M059J (cell line): Measurements from ENCODE around the gene AKR7A3. TPM values are rescaled to one million over a fixed set of nuclear protein-coding genes. Genes with fewer than 3 reads are reported as not detected.
"Not testable (repeated sequence)": the region's sequence is repeated elsewhere in the genome, so short reads cannot be mapped to it uniquely, and the experiment has no call there.

Source experiments
- DNase-seq: peaks from one replicate; pipeline ENCODE4 v3.0.0-alpha.2; 2012; ENCODE audit warnings: low read depth
- total RNA-seq: library from RNA; depleted of rRNA; stranded (reverse); fragments of >200 nt; shearing (Covaris generic); gene quantifications from 2 replicates; pipeline ENCODE4 v1.2.3, GENCODE V29; 2014

Gene AKR7A3
- total RNA-seq, 1 experiment from 2014 or later, result 0.37 TPM

DNA sequence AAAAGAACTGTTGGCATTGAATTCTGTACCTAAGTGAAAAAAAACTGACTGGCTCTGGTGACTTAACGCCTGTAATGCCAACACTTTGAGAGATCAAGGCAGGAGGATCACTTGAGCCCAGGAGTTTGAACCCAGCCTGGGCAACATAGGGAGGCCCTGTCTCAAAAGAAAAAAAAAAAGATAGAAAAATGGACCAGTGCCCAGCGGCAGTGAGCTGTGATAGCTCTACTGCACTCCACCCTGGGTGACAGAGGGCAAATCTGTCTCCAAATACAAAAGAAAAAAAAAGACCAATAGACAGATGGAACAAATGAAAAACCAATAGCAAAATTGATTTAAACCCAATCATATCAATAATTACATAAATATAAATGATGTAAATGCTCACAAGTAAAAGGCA, 674 bp upstream of the AKR7A3 start:
- no peak for DNase-seq

DNA sequence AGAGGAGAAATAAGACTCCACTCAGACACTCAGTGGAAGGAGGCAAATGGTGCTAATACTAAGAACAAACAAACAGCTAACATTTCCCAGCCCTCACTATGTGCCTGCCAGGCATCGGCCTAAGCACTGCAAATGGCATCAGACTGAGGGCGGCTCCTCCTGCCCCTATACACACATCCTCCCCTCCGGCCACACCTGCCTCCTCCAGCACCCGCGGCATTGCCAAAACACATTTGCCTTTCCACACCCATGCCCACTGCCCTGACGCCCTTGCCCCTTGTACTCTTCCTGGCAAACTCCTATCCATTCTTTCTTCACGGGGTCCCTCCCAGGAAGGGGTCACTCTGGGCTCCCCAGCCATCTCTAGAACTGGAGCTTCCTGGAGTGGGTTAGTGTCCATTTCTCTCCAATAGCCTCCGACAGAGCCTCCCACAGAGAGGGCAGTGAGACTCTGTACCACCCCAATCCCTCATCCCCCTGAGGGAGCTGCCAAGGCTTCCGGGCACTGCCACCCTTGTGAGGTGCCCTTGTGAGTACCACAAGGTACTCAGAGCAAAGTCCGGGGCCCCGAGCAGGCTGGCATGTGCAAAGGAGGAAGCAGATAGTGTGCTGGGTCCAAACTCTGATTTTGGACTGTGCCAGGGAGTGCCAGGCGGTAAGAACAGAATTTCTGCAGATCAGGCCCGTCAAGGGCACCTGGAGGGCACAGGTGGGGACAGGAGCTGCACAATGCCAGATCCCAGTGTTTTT, 959 bp downstream of the AKR7A3 start:
- DNase-seq, result no peak

DNA sequence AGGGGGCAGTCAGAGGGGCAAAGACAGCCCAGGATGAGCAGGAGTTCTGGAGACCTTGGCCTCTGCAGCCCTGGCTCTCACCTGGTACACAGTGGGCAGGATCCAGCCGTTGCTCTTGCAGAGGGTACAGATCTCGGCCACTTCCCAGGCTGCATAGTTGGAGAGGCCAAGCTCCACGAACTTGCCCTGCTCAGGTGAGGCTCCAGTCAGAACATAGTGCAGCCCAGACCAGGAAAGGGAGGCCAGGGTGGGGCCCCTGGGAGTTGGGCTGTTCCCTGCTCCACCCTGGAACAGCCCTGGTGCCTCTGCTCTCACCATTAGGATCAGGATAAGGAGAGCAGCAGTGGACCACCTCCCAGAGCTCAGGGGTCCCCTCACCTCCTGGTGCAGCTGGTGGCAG, 2.8 kb downstream of the AKR7A3 start:
- not testable (repeated sequence) for DNase-seq

DNA sequence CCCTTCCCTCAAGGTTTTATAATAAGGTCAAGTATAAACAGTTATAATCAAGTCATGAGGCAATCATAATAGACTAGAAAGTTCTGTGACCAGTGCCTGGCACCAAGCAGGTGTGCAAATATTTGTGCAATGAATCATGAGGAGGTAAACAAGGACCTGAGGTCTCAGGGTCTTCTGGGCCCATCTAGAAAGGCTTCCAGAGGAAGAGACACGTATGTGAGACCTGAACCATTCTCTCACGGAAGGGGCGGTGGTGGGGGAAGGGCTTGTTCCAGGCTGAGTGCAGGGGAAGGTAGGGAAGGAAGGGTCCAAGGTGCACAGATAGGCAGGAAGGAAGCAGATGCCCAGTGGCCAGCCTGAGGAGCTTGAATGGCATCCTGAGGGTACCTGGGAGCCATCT, 3.2 kb downstream of the AKR7A3 start:
- not testable (repeated sequence) for DNase-seq

DNA sequence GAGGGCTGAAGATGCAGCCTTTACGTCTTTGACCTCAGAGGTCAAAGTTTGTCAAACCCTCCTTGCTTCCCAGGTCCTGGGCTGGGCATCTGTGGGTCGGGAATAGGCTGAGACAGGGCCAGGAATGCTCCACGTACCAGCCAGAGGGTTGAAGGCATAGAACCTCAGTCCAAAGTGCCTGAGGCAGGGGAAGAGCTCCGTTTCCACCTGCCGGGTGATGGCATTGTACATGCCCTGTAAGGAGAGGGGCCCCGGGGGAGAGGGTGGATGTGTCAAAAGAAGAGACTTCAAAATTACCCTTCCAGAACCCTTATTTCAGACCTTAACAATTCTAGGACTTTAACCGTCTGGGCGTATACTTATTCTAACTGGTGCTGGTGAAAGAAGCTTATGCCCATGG, 3.7 kb downstream of the AKR7A3 start:
- no peak for DNase-seq

DNA sequence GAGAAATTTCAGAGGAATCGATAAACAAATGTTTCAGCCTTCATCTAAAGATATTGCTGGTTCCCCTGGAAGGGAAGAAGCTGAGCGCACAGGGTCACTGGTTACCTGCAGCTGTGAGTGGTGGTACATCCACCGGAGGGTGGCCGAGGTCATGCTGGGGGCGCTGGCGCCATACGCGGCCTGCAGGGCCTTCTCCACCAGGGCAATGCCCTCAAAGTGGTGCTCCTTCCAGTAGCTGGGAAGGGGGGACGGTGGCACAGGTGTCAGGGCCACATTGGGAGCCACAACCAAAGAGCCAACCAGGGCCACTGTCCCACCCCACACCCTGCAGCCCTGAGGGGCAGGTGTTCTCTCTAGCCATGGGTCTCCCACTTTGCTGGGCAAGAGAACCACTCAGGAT, 4.7 kb downstream of the AKR7A3 start:
- DNase-seq, result no peak

DNA sequence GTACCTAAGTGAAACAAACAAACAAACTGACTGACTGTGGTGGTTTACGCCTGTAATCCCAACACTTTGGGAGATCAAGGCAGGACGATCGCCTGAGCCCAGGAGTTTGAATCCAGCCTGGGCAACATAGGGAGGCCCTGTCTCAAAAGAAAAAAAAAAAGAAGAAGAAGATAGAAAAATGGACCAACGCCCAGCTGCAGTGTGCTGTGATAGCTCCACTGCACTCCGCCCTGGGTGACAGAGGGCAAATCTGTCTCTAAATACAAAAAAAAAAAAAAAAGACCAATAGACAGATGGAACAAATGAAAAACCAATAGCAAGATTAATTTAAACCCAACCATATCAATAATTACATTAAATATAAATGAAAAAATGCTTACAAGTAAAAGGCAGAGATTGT, 13.9 kb downstream of the AKR7A3 start:
- DNase-seq, result no peak

DNA sequence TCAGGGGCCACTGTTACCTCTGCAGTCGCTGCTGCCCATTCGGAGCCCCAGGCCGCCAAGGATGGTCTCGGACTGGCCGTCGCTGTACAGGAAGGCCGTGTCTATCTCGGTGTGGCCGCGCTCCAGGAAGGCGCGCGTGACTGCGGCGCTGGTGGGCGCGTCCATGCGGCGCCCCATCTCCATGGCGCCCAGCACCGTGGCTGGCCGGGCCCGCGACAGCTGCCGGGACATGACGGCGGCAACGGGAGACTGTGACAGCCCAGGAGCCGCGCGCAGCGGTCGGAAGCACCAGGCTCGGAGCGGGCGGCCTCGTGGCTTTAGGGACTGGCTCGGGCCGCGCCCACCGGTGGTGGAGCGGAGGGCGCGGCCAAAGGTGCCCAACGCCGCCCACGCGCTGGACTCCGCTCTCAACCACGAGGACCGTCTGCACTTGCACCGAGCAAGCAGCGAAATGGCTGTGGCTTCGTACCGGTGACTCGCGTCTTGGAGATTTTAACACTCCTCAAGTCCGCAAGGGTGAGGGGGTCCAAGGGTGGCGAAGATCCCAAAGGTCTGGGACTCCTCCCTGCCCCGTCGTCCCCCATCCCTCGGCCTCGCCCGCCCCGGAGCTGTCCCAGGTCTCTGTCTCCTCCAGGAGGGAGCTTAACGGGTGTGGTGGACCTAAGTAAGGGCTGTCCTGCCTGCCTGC, 14.6 kb downstream of the AKR7A3 start:
- not testable (repeated sequence) for DNase-seq

DNA sequence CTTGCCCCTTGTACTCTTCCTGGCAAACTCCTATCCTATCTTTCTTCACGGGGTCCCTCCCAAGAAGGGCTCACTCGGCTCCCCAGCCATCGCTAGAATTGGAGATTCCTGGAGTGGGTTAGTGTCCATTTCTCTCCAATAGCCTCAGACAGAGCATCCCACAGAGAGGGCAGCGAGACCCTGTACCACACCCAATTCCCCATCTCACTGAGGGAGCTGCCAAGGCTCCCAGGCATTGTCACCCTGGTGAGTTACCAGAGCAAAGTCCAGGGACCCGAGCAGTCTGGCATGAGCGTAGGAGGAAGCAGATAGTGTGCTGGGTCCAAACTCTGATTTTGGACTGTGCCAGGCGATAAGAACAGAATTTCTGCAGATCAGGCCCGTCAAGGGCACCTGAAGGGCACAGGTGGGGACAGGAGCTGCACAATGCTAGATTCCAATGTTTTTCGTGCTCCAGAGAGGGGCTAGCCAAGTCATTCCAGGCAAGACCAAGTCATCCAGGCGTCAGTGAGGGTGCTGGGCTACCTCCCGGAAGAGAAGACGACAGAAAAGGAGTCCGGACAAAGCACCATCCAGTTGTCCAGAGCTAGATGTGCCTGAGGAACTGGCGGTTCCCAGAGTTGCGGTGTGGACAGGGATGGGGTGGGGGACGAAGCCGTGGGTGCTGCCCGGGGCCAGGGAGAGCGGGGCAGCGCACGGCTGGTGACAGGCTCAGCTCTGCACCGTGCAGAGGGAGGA, 15.3 kb downstream of the AKR7A3 start:
- no peak for DNase-seq

DNA sequence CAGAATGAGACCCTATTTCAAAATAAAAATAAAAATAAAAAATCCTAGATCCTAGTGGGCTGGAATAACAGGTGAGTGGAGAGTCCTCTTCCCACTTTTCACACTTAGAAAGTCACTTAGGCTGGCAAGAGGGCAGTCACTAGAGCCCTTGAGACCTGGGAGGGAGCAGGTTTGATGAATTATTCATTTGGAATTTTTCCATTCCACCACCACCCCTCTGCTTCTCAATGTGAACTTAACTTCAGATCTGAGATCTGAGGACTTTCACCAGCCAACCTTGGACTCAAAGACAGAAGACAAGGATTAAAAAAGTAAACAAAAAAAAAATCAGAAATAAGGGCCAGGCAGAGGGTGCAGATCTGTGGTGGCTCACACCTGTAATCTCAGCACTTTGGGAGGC, 16.5 kb downstream of the AKR7A3 start:
- no peak for DNase-seq

DNA sequence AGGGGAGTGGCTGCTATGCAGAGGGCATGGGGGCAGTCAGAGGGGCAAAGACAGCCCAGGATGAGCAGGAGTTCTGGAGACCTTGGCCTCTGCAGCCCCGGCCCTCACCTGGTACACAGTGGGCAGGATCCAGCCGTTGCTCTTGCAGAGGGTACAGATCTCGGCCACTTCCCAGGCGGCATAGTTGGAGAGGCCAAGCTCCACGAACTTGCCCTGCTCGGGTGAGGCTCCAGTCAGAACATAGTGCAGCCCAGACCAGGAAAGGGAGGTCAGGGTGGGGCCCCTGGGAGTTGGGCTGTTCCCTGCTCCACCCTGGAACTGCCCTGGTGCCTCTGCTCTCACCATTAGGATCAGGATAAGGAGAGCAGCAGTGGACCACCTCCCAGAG, 18.2 kb downstream of the AKR7A3 start:
- DNase-seq, result not testable (repeated sequence)

DNA sequence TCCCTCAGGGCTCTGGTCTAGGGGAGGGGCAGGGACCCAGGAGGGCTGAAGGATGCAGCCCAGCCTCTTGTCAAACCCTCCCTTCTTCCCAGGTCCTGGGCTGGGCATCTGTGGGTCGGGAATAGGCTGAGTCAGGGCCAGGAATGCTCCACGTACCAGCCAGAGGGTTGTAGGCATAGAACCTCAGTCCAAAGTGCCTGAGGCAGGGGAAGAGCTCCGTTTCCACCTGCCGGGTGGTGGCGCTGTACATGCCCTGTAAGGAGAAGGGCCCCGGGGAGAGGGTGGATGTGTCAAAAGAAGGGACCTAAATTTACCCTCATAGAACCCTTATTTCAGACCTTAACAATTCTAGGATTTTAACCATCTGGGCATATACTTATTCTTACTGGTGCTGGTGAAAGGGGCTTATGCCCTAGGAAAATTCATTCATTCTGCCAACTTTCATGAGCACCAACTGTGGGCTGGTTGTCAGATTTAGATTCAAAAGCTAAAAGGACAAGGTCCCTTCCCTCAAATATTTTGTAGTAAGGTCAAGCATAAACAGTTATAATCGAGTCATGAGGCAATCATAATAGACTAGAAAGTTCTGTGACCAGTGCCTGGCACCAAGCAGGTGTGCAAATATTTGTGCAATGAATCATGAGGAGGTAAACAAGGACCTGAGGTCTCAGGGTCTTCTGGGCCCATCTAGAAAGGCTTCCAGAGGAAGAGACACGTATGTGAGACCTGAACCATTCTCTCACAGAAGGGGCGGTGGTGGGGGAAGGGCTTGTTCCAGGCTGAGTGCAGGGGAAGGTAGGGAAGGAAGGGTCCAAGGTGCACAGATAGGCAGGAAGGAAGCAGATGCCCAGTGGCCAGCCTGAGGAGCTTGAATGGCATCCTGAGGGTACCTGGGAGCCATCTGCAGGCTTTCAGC, 18.9 kb downstream of the AKR7A3 start:
- DNase-seq, result not testable (repeated sequence)

DNA sequence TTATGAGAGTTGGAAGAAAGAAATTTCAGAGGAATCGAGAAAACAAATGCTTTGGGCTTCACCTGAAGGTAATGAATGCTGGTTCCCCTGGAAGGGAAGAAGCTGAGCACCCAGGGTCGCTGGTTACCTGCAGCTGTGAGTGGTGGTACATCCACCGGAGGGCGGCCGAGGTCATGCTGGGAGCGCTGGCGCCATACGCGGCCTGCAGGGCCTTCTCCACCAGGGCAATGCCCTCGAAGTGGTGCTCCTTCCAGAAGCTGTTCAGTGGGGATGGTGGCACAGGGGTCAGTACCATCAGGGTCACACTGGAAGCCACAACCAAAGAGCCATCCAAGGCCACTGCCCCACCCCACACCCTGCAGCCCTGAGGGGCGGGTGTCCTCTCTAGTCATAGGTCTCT, 20.1 kb downstream of the AKR7A3 start:
- DNase-seq, result no peak

DNA sequence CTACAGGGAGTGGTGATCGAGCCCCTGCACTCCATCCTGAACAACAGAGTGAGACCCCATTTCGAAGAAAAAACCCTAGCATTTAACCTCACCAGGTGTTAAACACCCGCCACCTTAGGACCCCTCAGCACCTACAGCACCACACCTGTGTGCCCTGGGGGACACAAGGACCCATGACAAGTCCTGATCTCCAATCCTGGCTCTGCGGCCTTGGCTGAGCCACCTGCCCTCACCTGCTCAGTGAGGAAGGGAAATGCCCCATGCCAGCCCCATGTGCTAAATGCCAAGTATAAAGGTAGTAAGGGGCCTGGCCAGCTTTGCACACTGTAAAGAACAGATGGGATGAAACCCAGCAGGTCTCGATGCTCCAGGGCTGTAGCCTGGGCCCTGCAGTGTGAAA, 25.8 kb downstream of the AKR7A3 start:
- no peak for DNase-seq

DNA sequence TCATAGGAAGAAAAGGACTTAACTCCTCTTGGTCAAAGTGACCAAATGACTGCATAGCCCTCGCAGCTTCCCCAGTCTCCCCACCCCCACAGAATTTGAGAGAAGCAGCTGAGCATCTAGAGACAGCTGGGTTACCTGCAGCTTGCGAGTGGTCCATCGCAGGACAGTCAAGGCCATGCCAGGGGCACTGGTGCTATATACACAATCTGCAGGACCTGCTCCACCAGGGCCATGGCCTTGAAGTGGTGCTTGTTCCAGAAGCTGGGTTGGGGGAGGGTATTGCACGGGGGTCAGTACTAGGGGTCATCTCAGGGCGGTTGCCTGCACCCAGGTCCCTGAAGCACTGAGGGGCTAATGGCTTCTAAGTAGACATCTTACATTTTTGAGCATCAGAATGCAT, 26.5 kb downstream of the AKR7A3 start:
- no peak for DNase-seq

DNA sequence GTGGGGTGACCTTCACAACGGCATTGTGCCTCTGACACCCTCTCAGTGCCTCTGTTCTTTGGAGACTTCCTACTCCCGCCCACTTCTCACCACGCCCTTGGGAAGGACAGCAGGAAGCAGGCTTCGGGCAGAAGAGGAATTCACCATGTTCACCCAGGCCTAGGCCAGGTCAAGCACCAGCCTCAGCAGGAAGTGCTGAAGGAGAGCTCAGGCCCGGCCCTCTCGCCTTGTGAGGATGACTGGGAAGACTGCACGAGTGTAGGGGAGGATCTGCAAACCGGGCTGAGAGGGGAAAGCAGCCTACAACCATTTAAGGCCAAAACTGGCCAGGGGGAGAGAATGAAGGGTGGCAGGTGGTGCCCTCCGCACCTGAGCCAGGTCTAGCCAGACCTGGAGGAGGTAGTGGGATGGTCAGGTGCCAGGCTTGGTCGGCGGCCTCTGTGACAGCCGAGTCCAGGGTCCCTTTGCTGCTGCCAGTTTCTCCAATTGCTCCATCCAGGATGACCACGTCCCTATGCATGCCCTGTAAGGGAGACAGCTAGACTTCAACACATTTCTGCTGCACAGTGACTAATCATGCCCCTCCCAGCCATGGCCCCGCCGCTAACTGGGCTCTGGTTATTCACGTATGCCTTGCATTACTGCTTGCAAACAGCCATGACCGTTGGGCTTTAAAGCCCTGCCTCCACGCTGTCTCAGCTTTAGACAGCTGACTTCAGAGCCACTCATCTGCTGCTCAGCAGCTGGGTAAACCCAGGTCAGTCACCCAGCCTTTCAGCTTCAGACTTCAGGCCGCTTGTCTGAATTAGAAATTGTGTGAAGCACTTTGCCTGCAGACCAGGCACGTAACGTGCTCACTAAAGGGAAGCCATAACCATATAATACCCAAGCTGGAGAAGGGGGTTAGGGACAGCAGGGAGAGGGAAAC, 28.1 kb downstream of the AKR7A3 start:
- peak; percentile 83 for DNase-seq

DNA sequence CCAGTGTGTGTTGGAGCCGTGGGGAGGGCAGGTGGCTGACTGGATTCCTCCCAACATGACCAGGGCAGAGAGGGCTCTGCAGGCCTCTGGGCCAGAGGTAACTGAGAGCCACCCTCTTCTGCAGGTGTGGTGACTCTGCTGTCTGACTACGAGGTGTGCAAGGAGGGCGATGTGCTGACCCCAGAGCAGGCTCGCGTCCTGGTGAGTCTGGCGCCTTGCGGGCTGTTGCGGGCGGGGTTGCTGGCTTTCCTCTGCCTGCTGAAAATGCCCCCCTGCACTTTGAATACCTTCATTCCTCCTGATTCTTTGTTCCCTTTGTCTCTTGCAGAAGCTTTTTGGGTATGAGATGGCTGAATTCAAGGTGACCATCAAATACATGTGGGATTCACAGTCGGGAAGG, 30.2 kb downstream of the AKR7A3 start:
- DNase-seq, result no peak

DNA sequence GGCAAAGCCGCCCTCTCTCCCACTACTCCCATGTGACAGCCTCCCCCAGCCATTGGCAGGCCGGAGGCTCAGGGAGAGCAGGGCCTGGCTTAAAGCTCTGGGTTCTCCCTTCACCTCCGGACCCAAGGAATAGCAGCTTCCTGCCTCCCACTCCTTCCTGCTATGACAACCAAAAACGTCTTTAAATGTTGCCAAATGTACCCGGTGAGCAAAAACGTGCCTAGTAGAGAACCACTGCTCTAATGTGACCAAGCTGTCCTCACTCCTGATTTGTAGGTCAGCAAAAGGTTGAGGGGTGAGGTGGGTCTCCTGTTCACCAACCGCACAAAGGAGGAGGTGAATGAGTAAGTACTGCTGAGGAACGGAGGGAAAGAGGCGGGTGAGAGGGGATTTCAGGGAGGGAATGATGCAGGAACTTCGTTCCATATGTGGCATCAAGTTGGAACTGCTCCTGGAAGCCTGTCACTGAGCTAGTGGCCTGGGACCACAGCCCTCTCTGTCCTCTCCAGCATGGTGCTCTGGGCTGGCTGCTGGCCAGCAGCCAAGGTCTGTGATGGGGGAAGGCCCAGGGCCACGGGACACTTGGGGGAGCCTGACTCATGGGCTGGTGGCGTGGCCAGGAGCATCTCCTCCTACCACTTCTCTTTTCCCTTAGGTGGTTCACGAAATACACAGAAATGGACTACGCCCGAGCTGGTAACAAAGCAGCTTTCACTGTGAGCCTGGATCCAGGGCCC, 31.2 kb downstream of the AKR7A3 start:
- peak; percentile 20 for DNase-seq

DNA sequence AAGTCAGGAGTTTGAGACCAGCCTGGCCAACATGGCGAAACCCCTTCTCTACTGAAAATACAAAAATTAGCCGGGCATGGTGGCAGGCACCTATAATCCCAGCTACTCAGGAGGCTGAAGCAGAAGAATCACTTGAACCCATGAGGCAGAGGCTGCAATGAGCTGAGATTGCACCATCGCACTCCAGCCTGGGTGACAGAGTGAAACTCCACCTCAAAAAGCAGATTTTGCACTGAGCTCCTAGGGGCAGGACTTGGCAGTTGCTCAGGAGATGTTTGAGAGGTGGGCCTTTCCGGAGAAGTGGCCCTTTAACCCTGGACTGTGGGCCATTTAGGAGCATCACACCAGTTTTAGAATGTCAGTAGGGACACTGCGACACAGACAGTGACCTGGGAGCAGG, 32.3 kb downstream of the AKR7A3 start:
- DNase-seq, result not testable (repeated sequence)

DNA sequence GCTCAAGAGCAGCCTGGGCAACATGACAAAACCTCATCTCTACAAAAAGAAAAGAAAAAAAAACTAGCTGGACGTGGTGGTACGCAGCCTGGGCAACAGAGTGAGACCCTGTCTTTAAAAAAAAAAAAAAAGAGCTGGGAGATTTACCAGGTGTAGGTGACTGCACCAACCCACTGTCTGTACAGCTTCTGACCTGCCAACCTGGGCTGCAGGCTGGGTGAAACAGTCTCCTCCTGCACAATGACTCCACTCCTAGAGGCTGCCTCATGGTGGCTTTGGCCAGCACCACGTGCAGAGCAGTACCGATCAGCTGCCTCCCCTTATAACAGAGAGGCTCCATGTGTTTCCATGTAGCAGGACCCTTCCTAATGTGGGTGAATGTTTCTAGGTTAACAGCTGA, 33.3 kb downstream of the AKR7A3 start:
- no peak for DNase-seq
